Left ventricle myocardium superior (tissue), 1 donor: ENCODE results near the gene KIF9. TPM values are rescaled to one million over a fixed set of nuclear protein-coding genes. Genes with fewer than 3 reads are reported as not detected.
"Not testable (repeated sequence)": the region's sequence is repeated elsewhere in the genome, so short reads cannot be mapped to it uniquely, and the experiment has no call there.

Experiments used
- ATAC-seq: fragments of 200-7000 bp; cut with Tn5 transposase; one replicate; pipeline ENCODE4 v1.9.1; 2020; ENCODE audit warnings: mild to moderate bottlenecking, moderate library complexity
- DNase-seq: peaks from one replicate; pipeline ENCODE4 v3.0.0-alpha.2; 2020
- intact Hi-C: fragments of 100-400 bp; cut with micrococcal nuclease; formaldehyde crosslinking; loops from one replicate; pipeline ENCODE4 v1.11.0; 2022
- total RNA-seq: library from RNA; stranded (reverse); fragmentation: NEBNext Ultra II Directional; extraction: Animal tissue kit (Norgen Biotek cat#: 25700); gene quantifications from one replicate; pipeline ENCODE4 v1.2.1, GENCODE V29; 2021
- donor health status: DM: no; HTN: yes; CAD: no; lungs with severe emphysema.

Gene KIF9
- total RNA-seq, 1 donor from 2014 or later = 8.8 TPM

DNA sequence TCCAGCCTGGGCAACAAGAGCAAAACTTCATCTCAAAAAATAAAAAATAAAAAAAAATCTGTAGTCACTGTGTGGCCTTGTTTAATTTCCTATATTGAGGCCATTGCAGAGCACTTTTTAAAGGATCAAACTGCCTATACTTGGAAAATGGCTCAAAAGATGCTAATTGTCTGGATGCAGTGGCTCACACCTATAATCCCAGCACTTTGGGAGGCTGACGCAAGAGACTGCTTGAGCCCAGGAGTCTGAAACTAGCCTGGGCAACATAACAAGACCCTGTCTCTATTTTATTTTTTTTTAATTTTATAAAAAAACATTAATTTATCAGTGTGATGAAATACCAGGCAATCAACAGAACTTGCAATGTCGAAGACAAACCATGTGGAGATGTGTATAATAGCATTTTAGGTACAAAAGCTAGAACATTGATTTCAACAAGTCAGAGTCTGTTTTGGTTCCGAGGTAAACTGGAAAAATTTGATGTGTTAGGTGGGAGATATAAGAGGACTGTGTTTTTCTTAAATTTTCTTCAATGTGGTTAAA, 71.7 kb downstream of the KIF9 start:
- ATAC-seq (no peak), DNase-seq (no peak)
- intact Hi-C loops = no loop called here

DNA sequence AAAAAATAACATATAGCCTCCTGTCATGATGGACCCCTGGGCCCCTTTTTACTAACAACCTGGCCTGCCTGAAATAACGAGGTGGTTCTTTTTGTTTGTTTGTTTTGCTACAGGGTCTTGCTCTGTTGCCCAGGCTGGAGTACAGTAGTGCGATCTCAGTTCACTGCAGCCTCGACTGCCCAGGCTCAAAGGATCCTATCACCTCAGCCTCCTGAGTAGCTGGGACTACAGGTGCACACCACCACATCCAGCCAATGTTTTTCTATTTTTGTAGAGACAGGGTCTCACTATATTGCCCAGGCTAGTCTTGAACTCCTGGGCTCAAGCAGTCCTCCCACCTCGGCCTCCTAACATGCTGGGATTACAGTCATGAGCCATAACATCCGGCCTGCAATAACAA, 76.6 kb downstream of the KIF9 start:
- ATAC-seq, intact Hi-C loops, DNase-seq: not testable (repeated sequence)

DNA sequence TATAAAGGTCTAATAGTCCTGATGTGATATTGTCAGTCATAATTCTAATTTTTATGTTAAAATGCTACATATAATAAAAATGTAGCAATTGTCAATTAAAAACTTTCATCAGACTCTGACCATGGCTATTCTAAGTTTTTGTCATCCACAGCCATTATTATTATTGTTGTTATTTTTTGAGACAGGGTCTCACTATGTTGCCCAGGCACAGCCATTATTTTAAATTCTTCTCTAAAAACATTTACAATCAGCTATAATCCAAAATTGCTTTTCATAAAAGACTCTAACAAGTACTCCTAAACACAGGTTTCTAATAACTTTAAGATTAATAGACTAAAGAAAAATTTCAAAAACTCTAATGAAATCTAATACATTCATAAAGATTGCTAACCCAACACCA, 77.7 kb downstream of the KIF9 start:
- ATAC-seq = no peak
- no peak for DNase-seq
- intact Hi-C loops = no loop called here

DNA sequence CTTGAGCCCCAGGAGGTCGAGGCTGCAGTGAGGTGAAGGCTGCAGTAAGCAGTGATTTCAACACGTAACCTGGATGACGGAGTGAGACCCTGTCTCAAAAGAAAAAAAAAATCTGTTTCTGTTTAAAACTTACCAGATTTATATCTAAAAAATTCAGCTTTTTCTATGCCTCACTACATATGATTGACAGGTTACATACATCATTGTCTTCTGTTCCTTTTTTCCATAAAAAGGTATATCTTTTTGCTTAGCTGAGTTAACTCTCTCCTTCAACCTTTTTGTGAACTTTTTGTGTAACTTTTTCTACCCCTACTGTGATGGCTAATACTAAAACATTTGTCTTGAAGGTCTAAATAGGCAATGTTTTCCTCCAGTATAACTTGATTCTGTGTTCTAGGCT, 80.1 kb downstream of the KIF9 start:
- DNase-seq = no peak
- intact Hi-C loops = no loop called here
- no peak for ATAC-seq

DNA sequence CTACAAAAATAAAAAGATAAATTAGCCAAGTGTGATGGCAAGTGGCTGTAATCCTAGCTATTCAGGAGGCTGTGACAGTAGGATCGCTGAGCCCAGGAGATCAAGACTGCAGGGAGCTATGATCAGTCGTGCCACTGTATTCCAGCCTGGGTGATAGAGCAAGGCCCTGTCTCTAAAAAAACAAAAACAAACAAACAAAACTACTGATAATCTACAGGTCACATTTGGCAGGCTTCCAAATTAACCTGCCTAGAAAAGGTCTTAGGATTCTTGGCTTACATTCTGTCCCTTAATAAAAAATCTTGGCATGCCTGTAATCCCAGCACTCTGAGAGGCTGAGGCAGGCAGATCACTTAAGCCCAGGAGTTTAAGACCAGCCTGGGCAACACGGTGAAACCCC, 85.3 kb downstream of the KIF9 start:
- intact Hi-C loops = no loop called here
- no peak for ATAC-seq
- no peak for DNase-seq

DNA sequence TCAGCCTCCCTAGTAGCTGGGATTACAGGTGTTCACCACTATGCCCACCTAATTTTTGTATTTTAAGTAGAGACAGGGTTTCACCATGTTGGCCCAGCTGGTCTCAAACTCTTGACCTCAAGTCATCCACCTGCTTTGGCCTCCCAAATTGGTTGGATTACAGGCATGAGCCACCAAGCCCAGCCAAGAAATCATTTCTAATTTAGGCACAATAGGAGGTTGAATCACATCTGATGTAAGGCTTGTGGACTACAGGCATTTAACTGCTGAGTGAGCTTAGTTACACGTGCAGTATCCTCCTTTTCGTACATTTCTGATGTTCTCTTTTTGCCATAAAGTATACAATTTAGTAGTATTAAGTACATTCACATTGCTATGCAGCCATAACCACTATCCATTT, 87.6 kb downstream of the KIF9 start:
- DNase-seq = no peak
- intact Hi-C loops = no loop called here
- no peak for ATAC-seq

DNA sequence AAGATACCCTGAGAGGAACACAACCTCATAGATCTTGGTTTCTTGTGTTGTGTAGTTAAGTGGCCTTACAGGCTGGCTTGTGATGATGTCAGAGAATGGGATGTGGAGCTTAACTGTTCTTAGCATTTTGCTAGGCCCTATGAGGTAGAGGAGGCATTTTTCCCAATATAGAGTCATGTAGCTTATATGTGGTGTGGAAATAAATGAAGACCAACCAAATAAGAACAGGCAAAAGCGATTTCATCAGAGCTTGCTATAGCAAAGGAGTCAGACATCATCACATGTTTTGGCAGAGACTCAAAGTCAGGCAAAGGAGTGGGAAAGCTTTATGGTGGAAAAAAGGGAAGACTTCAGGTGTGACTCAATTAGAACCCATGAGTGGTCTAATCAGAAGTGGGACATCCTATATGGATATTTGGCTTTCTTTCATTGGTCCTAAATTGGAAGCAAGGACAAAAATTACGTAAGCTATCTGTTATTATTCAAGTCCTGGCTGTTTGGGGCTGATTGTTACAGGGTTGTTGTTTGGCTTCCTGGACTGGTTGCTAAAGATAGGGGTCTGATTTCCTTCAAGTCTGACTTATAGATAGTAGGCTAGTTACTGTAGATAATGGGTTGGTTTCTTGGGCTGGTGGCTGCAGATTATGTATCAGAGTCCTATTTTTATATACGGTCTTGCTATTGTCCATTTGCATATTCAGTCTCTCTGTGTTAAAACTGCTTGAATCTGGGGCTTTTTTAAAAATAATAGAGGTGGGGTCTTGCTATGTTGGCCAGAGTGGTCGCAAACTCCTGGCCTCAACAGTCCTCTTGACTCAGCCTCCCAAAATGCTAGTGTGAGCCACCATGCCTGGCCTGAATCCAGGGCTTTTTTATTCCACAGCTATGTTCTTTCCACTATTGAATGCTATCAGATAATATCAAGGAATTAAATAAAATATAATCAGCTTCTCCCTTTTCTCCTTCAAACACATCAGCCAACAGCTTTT, 88.4 kb downstream of the KIF9 start:
- no peak for DNase-seq
- intact Hi-C loops = no loop called here
- no peak for ATAC-seq

DNA sequence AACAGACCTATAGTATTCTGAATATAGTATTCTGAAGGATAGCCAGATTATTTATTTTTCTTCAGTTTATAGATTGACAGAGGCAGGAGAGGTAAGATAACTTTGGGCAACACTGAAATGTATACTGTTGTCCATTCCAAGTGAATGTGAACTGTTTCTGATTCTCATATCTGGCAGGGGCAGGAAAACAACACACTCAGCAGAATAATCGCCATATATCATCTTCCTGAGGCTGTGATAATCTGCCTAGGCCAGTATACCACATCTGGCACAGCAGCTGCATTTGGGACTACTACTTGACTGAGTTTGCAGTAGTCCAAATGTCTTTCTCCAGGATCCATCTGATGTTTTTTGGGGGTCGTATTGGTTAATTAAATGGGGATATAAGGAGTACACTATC, 96.3 kb downstream of the KIF9 start:
- DNase-seq (no peak), ATAC-seq (no peak)
- intact Hi-C loops = no loop called here

DNA sequence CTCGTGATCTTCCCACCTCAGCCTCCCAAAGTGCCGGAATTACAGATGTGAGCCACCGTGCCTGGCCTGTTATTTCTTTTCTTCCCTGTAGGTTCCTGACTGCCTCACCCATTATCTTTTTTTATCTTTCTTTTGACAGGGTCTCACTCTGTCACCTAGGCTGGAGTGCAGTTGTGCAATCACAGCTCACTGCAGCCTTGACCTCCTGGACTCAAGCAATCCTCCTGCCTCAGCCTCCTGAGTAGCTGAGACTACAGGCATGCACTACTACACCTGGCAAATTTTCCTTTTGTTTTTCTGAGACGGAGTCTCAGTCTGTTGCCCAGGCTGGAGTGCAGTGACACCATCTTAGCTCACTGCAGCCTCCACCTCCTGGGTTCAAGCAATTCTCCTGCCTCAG, 100.9 kb downstream of the KIF9 start:
- intact Hi-C loops, DNase-seq, ATAC-seq: not testable (repeated sequence)

DNA sequence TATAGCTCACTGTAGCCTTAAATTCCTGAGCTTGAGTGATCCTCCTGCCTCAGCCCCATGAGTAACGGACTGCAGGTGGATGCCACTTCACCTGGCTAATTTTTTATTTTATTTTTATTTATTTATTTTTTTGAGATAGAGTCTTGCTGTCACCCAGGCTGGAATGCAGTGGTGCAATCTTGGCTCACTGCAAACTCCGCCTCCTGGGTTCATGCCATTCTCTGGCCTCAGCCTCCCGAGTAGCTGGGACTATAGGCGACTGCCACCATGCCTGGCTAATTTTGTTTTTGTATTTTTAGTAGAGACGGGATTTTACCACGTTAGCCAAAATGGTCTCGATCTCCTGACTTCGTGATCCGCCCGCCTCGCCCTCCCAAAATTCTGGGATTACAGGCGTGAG, 102.6 kb downstream of the KIF9 start:
- intact Hi-C loops, DNase-seq, ATAC-seq: not testable (repeated sequence)

Other genes with a start within 250 kb of the KIF9 start
- 28.7 TPM for gene SETD2, start 118.7 kb downstream of the KIF9 start, total RNA-seq
- 55.0 TPM for gene KLHL18, start 145 bp upstream of the KIF9 start, total RNA-seq
- 18.6 TPM for gene PTPN23, start 98.2 kb upstream of the KIF9 start, total RNA-seq
- 53.0 TPM for gene SCAP, start 193.1 kb upstream of the KIF9 start, total RNA-seq
- 18.5 TPM for gene ELP6, start 230.9 kb upstream of the KIF9 start, total RNA-seq